Measurements from ENCODE around the gene IFT52.

The IFT52 gene

GRCh38 chr20:43680981-43681380 lies 90.2 kb downstream of the IFT52 start:
- no peak for DNase-seq
- intact Hi-C loops (cut with DNase I): no loop called here

- intact Hi-C loops (cut with DNase I): no loop called here
- peak in 1 of 10 donors; percentile 75 for DNase-seq
Observed at GRCh38 chr20:43681468-43681942, 90.8 kb downstream of the IFT52 start.

GRCh38 chr20:43681991-43682410 lies 91.3 kb downstream of the IFT52 start:
- DNase-seq: peak in 1 of 10 donors; percentile 20

GRCh38 chr20:43682446-43682845 lies 91.7 kb downstream of the IFT52 start:
- peak in 1 of 10 donors; percentile 54 for DNase-seq
- intact Hi-C loops (cut with DNase I): no loop called here

More at GRCh38 chr20:43681991-43682410, 91.3 kb downstream of the IFT52 start:
- intact Hi-C loops (cut with DNase I): no loop called here

- intact Hi-C loops (cut with DNase I): no loop called here
- DNase-seq: peak in 1 of 10 donors; percentile 46
Observed at GRCh38 chr20:43686820-43687219, 96.1 kb downstream of the IFT52 start.

DNA sequence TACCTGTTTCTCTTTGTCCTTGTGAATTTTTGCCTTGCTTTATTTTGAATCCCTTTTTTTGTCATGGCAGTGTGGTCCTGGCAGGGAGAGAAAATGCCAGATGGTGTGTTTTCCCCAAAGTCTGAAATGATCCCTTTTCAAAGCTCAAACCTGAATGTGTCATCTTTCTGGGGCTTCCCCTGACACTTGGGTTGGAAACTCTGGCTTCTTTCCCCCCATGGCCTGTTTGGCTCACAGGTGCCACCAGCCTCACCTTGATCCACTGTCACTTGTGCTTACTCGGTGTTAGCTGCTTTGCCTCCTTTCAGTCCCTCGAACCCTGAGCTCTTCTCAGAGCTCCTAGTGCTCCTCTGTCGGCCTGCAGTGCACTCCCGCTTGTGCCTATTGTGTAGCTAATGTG lies 98.4 kb downstream of the IFT52 start:
- DNase-seq: peak in 1 of 10 donors; percentile 25
- intact Hi-C loops (cut with DNase I): no loop called here

- intact Hi-C loops (cut with DNase I): loop anchor here (5.0 kb wide), 1 partner anchor 154 kb away; no protein-coding TSS in a partner anchor
- peak in 1 of 10 donors; percentile 62 for DNase-seq
Observed at GRCh38 chr20:43690943-43691598, 100.3 kb downstream of the IFT52 start.

- peak in 6 of 10 donors; percentile 18 to 89 (median 45) for DNase-seq
- intact Hi-C loops (cut with DNase I): loop anchor here (5.0 kb wide), 1 partner anchor 155 kb away; no protein-coding TSS in a partner anchor
Observed at GRCh38 chr20:43691928-43692524, 101.3 kb downstream of the IFT52 start.

DNA sequence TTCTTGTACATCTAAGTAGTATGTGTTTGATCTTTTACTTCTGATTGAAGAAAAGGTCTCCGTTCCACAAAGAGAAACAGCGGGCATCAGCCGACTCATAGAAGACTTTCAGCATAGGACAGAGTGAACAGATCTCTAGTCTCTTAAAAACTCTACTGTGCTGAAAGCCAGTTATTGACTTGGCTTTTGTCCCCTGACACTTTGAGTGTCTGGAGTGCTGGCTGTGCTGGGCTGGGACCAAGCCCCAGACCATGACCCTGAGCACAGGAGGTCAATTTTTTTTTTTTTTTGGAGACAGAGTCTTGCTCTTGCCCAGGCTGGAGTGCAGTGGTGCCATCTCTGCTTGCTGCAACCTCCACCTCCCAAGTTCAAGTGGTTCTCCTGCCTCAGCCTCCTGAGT lies 104.0 kb downstream of the IFT52 start:
- DNase-seq: peak in 1 of 10 donors; percentile 8
- intact Hi-C loops (cut with DNase I): loop anchor here (5.0 kb wide), 1 partner anchor 157 kb away; no protein-coding TSS in a partner anchor

DNA sequence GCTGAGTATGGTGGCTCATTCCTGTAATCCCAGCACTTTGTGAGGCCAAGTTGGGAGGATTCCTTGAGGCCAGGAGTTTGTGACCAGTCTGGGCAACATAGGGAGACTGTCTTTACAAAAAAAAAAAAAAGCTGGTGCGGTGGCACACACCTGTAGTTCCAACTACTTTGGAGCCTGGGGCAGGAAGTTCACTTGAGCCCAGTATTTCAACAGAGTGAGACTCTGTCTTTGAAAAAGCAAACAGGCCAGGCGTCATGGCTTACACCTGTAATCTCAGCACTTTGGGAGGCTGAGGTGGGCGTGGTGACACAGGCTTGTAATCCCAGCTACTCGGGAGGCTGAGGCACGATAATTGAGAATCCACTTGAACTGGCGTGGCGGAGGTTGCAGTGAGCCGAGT lies 104.8 kb downstream of the IFT52 start:
- intact Hi-C loops (cut with DNase I): no loop called here
- peak in 1 of 10 donors; percentile 24 for DNase-seq
